Neural cell (in vitro differentiated cells): ENCODE measurements around the gene RAE1.

Experiments used
- EP300 ChIP-seq: fragments of 450-650 bp; conservative IDR thresholded peaks from 2 replicates; pipeline ENCODE4 v1.6.1; 2014; ENCODE audit warnings: antibody characterized with exemption, mild to moderate bottlenecking, moderate library complexity; ENCODE audit not compliant: poor library complexity, severe bottlenecking
- EZH2 ChIP-seq: fragments of 200-600, 300-800 bp; shearing (Covaris generic), sonication (generic); IDR thresholded peaks from 2 replicates; pipeline ENCODE4 v1.6.1; 2014; ENCODE audit warnings: antibody characterized with exemption, low read length, borderline replicate concordance, mild to moderate bottlenecking; ENCODE audit not compliant: insufficient read depth, poor library complexity, severe bottlenecking
- POLR2AphosphoS5 ChIP-seq: IDR thresholded peaks from 2 replicates; pipeline ENCODE4 v1.6.1; 2012
- RAD21 ChIP-seq: fragments of 450-650 bp; conservative IDR thresholded peaks from 2 replicates; pipeline ENCODE4 v1.6.1; 2014; ENCODE audit warnings: antibody characterized with exemption, mild to moderate bottlenecking, moderate library complexity
- TAF1 ChIP-seq: IDR thresholded peaks from 2 replicates; pipeline ENCODE4 v1.6.1; 2012; ENCODE audit warnings: low read depth
- TF ChIP-seq, protein P1 (sequence below): fragments of 450-650 bp; IDR thresholded peaks from 2 replicates; pipeline ENCODE4 v1.5.1; 2014; ENCODE audit warnings: antibody characterized with exemption, mild to moderate bottlenecking, moderate library complexity; ENCODE audit not compliant: poor library complexity, severe bottlenecking

DNA sequence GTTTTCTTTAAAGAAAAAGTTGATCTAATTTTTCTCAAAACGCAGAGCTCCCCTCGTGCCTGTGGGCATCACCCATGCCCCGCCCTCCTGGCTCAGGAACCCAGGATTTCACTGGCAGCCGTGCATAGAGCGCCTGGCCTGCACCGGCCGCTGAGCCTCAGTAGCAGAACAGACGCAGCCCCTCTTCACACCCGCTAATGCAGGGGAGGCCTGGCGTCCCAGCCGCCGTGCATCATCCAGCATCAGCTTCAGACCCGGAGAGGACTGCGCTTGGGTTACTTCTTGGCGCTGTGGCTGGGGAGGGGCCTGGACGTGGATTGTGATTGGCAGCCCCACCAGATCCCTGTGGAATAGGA, 58.2 kb downstream of the RAE1 start:
- TF ChIP-seq, protein P1, sequence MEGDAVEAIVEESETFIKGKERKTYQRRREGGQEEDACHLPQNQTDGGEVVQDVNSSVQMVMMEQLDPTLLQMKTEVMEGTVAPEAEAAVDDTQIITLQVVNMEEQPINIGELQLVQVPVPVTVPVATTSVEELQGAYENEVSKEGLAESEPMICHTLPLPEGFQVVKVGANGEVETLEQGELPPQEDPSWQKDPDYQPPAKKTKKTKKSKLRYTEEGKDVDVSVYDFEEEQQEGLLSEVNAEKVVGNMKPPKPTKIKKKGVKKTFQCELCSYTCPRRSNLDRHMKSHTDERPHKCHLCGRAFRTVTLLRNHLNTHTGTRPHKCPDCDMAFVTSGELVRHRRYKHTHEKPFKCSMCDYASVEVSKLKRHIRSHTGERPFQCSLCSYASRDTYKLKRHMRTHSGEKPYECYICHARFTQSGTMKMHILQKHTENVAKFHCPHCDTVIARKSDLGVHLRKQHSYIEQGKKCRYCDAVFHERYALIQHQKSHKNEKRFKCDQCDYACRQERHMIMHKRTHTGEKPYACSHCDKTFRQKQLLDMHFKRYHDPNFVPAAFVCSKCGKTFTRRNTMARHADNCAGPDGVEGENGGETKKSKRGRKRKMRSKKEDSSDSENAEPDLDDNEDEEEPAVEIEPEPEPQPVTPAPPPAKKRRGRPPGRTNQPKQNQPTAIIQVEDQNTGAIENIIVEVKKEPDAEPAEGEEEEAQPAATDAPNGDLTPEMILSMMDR, result no peak
- TF ChIP-seq EZH2 (no peak), POLR2AphosphoS5 (no peak), EP300 (no peak), RAD21 (no peak), TAF1 (no peak)
